ENCODE results near the gene SEPTIN10. TPM values are rescaled to one million over a fixed set of nuclear protein-coding genes. Genes with fewer than 3 reads are reported as not detected.

SEPTIN10 gene
- total RNA-seq, 1 donor from 2014 or later = 75.2 TPM

- Mint-ChIP-seq H3K4me1 (ENCODE audit: low read depth, unreplicated experiment) (peaks cover 35% of the 10 kb centered on the region), H3K9me3 (ENCODE audit: unreplicated experiment) (peaks cover 12% of the 10 kb centered on the region), H3K27me3 (ENCODE audit: unreplicated experiment) (peaks cover 6% of the 10 kb centered on the region), H3K27ac (ENCODE audit: unreplicated experiment) (peak overlapping the region; percentile 80), H3K4me3 (ENCODE audit: unreplicated experiment) (no peak overlapping the region), H3K36me3 (ENCODE audit: unreplicated experiment) (no peaks in the 10 kb centered on the region)
- DNase-seq = no peak
- no peak for TF ChIP-seq CTCF (IDR thresholded peaks at IDR 0.05; ENCODE audit: partially characterized antibody, unreplicated experiment)
Measured at GRCh38 chr2:109529532-109530449, 84.0 kb downstream of the SEPTIN10 start.

GRCh38 chr2:109528811-109529501 is 84.8 kb downstream of the SEPTIN10 start:
- no peak for TF ChIP-seq CTCF (IDR thresholded peaks at IDR 0.05; ENCODE audit: partially characterized antibody, unreplicated experiment)
- Mint-ChIP-seq H3K4me1 (ENCODE audit: low read depth, unreplicated experiment) (peaks cover 32% of the 10 kb centered on the region), H3K36me3 (ENCODE audit: unreplicated experiment) (no peaks in the 10 kb centered on the region), H3K9me3 (ENCODE audit: unreplicated experiment) (peaks cover 10% of the 10 kb centered on the region), H3K27me3 (ENCODE audit: unreplicated experiment) (peaks cover 6% of the 10 kb centered on the region), H3K27ac (ENCODE audit: unreplicated experiment) (peak overlapping the region; percentile 68), H3K4me3 (ENCODE audit: unreplicated experiment) (no peak overlapping the region)
- DNase-seq = no peak

GRCh38 chr2:109527846-109528705 is 85.7 kb downstream of the SEPTIN10 start:
- TF ChIP-seq CTCF (IDR thresholded peaks at IDR 0.05; ENCODE audit: partially characterized antibody, unreplicated experiment) = no peak
- Mint-ChIP-seq H3K36me3 (ENCODE audit: unreplicated experiment) (no peaks in the 10 kb centered on the region), H3K9me3 (ENCODE audit: unreplicated experiment) (peaks cover 9% of the 10 kb centered on the region), H3K4me3 (ENCODE audit: unreplicated experiment) (peak overlapping the region; percentile 37), H3K27ac (ENCODE audit: unreplicated experiment) (no peak overlapping the region), H3K27me3 (ENCODE audit: unreplicated experiment) (peaks cover 6% of the 10 kb centered on the region), H3K4me1 (ENCODE audit: low read depth, unreplicated experiment) (peaks cover 28% of the 10 kb centered on the region)
- DNase-seq = no peak

- H3K9me3 Mint-ChIP-seq (ENCODE audit: unreplicated experiment) = peaks cover 9% of the 10 kb centered on the region
- H3K4me3 Mint-ChIP-seq (ENCODE audit: unreplicated experiment) = no peak overlapping the region
- no peak for DNase-seq
- peaks cover 6% of the 10 kb centered on the region for H3K27me3 Mint-ChIP-seq (ENCODE audit: unreplicated experiment)
- H3K36me3 Mint-ChIP-seq (ENCODE audit: unreplicated experiment) = no peaks in the 10 kb centered on the region
- no peak for TF ChIP-seq CTCF (IDR thresholded peaks at IDR 0.05; ENCODE audit: partially characterized antibody, unreplicated experiment)
- H3K27ac Mint-ChIP-seq (ENCODE audit: unreplicated experiment) = no peak overlapping the region
- H3K4me1 Mint-ChIP-seq (ENCODE audit: low read depth, unreplicated experiment) = peaks cover 30% of the 10 kb centered on the region
Measured at GRCh38 chr2:109527079-109527478, 86.7 kb downstream of the SEPTIN10 start.

Data from glutamatergic neuron (in vitro differentiated cells).